Activated T-cell treated with anti-CD3 and anti-CD28 coated beads for 24 hours (primary cell): ENCODE data around the gene CD9.

Experiments used
- DNase-seq: peaks from one replicate; pipeline ENCODE4 v3.0.0-alpha.2; 2020; ENCODE audit warnings: low read depth

The CD9 gene

DNA sequence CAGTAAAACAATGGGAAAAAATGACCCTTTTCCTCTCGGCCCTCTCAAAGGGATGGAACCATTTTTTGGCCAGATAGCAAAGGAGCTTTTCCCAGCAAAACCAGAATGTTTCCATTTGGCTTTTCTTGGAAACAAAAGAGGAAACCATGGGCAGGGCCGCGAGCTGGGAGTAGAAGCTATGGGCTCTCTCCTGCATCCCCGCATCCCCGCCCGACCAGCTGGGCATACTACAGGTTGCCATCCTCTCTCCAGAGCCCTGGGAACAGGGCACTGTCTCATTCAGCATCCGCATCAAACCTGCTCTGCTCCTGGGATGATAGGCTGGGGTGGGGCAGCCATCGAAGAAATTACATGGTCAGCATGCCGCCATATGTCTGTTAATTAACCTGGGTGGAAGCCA is 20.9 kb downstream of the CD9 start:
- no peak for DNase-seq

DNA sequence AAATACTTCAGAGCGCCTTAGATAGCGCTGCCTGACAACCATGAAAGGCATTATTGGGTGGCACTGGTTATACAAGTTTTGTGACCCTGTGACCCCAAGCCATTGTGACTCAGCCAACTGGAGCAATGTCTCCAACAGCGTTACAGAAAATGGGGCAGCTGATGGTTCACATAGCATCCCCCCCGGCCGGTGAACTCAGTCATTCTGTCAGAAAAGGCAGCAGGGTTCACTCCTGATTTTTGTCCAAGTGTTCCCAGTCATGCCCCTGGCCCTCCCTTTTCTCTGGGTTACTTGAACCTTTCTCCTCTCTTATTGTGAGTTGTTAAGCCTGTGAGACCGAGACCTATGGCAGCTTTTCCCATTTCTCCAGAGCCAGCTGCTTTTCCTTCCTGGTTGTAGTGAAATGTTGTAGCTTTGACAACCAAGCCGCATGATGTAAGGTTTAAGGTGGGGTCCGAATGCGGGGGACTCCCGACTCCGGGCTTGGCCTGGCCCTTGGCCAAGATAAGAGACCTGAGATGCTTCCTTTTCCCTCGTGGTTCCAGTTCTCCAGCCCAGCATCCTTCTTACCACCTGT is 22.0 kb downstream of the CD9 start:
- DNase-seq = no peak

DNA sequence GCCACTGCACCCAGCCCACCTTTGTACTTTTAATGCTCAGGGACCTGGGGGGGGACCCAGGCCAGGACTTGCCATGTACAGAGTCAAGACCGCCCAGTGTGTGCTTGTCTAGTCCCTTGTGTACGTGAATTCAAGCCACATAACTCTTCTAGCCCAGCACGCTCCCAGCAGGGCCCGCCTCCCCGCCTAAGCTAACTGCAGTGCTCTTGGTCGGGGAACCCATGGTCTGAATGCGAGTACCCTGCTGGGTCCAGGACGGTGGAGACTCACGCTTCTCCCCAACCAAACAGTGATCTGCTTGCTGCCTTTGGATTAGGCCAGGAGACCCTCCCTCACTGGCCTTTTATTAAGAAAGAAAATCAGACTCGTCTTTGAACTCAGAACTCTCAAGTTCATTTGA is 23.3 kb downstream of the CD9 start:
- no peak for DNase-seq

DNA sequence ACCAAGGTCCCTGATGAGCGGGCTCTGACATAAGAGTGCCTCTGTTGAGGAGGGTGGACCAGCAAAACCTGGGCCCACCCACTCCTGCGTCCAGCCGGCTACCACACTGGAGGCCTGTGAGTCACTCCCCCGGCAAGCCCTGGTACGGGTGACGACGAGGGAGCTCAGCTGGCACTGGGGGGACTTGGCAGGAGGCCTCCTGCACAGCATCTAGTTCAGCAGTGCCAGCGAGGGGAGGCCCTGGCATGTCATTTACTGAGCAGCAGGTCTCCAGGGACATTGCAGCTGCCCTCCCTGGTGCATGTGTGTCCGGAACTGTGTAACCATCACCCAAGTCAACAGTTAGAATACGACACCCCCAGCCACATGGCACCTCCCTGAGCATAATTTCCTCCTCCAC is 24.4 kb downstream of the CD9 start:
- no peak for DNase-seq

DNA sequence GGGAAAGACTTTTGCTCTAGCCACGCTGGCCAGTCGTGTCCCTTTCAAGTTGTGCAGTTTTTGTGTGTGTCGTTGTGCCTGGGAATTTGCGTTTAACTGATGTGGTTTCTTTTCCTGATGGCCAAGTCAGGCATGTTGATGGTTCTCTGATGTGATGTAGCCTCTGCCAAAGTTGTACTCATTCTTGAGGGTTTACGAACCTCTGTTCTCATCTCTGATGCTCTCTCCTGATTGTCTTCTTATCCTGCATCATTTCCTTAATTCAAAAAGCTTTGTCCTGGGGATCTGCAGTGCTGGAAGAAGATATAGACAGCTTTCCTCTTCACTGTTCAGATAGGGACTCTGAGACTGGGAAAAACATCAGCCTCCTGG is 25.4 kb downstream of the CD9 start:
- no peak for DNase-seq

DNA sequence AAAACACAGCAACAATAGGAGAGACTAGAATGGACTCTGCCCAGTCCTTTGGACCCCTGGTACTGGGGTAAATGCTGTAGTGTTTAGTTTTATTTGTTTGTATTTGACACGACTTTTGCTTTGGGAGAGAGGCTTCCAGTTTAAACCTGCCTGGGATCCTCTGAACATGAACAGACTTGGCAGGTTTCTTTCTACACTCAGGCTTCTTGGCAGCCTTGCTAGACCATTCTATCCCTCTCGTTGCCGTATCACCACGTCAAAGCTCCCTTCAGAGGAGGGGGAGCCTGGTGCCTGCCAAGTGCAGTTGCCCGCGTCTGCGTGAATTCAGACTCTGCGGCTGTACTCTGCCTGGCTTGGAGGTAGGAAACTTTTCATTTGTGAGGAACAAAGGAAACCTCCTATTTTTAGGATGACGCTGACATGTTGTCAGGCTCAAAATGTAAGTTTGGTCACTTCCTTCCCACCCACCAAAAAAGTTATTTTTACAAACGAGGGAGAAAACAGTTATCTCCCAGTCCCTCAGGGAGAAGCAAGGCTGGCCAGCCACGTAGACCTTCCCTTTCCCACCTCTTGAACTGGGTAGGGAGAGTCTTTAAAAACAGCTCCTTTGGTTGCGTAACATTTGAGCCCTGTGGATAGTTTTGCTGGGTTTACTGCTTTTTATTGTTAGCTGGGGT is 25.9 kb downstream of the CD9 start:
- no peak for DNase-seq

DNA sequence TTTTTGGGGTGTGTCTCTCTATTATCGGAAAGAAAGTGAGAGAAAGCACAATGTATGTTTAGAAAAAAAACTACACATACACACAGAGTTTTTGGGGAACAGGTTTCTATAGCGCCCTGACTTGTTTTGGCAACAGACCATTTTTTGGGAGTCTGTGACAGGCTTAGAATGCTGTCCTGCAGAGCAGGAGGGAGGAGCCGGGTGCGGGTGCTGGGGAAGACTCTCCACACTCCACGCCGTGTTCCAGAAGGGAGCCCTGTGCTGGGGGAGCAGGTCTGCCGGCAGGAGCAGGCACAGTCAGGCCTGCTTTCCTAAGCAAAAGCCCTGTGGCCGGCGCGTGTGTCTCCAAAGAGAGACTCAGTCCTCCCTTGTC is 26.5 kb downstream of the CD9 start:
- DNase-seq = no peak

DNA sequence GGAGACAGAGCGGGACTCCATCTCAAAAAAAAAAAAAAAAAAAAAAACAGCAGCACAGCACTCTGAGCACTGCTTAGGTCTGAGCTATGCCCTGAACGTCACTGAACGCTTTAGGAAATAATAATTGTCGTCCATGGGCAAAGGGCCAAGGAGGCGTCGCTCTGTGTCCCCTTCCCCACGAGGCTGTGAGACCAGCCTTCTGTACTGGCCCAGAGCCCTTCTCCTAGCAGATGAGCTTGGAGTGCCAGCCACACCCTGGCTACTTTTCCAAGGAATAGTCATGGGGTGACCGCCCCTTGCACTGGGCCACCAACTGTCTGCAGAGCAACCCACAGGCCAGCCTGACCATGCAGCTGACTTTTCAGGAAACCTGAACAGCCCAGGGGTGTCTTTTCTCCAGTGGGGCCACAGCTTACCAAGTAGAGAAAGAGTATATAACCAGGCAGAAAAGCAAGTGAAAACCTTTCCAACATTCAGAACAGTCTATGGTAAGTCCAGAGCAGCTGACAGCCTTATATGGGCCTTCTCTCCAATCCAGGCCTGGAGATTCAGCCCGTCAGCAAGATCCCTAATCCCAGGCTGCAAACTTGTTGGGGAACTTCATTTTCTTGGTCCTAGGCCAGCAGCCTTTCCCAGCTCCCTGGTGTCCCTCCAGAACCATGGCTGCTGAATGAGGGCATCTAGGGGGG is 28.5 kb downstream of the CD9 start:
- DNase-seq = no peak

DNA sequence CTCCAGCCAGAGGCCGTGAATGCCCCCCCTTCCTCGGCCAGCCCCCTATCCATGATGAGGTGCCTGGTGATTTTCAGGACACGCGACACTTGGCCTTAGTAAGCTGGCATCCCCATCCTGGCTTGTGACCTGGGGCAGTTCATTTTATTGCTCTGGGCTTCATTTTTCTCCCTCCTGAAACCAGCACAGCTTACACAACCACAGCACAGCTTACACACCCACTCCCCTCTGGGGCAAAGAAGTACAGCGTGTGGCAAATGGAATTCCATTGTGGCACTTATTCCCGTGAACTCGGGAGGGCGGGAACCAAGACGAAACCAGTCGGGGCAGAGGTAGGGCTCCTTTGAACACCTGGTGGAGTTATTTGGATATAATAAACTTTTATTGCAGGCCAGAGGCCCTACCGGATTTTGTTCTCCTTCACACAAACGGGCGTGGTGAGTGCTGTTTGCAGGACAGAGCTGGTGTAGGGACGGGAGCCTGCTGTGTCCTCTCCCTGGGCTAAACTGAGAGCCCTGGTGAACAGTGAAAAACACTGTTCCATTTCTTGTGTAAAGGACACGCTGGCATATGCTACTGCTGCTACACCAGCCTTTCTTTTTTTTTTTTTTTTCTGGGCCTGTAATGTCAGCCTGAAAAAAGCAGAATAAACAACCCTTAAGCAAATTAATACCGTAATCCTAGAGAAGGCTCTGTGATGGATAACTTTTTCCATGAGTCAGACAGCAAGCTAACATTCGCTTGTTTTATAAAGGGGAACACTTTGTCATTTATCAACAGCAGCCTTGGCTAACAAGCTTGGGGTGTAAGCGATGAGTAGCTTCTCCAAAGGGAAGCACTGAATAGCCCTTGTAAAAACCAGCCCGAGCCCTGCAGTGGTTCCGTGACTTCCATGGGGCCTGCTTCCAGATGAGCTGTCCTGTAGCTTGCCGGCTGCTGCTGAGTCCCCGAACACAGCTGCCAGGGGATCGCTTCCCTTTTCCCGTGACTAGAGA is 29.3 kb downstream of the CD9 start:
- DNase-seq = no peak

DNA sequence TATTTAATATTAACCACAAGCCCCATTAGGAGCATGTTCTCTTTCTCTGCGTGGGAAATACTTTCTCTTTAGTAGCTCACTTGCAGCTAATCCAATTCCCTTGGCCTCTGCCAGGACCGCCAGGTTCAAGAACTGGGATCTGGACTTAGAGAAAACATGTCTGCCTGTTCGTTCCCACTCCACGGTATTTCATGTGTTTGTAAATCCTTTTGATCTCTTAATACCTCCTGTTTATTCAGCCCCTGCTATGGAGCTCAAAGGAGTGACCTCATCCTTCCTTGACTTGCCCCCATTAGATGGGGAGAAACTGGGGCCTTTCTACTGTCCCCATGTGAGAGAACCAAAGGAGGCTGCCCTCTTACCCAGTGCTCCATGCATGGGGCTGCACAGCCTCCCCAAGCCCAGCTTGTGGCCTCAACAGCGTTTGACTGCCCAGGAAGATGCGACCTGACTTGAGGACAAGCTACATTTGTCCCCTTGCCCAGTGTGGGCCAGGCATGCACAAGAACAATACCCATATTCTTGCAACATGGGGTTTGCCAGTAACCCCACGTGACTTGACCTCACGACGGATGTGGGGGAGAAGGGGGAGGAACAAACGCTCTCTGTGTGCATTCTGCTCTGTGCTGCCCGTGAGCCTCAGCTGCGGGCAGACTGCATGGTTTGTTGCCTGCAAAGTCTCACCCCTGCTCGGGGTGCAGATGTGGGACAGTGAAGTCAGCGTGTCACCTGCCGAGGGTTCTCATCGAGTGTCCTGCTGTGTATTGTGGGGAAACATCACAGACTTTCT is 30.3 kb downstream of the CD9 start:
- DNase-seq = peak; percentile 53

DNA sequence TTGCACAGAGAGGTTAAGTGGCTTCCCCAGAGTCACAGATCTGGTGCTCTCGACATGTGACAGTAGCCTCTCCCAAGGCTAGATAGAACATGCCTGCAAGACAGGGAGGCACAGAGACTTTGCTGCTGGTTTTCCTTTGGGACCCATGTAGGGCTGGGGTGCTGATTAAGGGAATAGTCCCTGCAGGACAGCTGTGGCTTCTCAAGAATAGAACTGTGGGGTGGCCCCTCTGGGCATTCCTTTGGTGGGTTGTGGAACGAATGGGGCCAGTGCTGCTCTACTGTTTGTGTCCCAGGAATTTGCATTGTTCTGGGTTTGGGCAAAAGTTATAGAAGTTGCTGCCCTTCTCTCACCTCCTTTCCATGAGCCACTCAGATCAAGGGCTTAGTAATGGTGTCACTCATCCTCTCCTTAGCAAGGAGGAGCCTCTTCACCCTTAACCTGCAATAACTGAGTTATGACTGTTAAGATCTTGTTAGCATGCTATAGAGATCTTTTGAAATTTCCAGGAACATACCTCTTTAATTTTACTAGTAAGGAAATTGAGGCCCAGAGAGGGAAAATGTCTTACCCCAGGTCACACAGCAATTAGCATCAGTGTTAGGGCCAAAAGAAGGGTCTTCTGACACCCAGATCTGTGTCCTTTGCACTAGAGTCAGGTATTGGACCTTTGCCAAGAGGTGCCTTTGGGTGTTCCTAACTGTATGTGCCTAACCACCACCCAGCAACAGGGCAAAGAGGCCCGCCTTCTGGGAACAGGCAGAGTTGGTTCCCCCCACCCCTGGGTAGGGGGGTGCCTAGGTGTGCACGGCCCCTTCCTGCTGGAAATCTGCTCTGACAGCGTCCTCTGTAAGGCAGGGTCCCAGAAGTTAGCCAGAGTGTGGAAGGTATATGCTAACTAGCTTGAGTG is 31.4 kb downstream of the CD9 start:
- no peak for DNase-seq

DNA sequence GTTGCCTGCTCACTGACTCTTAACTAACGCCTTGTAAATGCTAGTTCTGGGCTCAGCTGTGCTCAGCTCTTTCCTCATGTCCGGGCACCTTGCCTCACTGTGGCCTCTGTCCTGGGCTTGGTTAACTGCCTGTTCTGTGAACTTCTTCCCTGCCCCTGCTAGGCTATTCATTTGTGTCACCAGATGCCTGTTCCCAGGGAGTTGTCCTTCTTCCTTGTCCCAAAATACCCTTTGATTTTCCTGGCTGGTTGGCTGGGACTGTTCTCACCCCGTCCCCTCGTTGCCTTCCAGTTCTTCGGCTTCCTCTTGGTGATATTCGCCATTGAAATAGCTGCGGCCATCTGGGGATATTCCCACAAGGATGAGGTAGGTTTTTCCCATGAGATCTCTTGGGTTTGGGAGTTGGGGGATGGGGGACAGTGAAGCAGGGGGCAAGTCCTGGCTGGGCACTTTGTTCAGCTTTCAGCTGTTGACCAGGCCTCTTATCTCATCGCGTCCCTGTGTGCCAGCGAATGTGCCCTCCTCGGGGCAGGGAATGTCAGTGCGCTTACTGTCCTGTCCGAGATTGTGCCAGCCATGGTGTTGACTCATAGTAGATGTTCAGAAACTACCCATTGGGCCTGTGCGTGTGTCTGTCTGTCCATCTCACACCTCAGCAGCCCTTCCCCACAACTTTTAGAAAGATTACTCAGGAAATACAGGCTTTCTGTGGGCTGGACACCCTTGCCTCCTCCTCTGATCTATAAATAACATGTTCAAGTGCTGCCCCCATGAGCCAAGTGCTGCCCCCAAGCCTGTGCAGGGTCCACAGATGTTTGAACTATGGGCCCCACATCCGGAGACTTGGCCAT is 33.1 kb downstream of the CD9 start:
- DNase-seq = no peak

DNA sequence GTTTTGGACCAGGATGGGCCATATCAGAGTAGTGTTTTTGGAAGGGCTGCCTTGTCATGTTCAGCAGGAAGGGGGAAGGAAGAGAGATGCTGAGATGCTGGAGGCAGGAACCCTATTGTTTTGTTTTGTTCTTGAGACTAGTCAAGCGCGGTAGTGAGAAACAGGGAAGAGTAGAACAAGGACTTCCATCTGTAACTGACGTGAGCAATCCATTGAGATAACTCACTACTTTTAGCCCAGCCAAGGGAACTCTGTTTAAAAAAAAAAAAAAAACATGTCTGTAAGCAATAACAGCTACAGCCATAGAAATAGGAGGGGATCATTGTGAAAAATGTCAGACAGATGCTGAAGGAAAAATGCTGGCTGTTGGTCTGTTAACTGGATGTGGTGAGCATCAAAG is 34.0 kb downstream of the CD9 start:
- DNase-seq = no peak

DNA sequence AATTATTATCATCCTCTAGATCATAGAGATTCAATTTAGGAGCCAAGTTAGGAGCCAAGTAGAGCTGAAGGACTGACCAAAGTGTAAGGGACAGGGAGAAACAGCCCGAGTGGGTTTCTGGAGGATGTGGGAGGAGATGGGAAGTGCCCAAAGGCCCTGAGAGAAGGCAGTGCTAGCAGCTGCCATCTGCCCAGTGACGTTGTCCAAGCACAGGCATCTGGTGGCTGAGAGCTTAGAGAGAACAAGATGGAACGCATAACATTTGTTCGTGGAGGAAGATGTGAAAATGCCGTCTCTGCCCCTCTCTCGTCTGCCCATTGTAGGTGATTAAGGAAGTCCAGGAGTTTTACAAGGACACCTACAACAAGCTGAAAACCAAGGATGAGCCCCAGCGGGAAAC is 34.7 kb downstream of the CD9 start:
- no peak for DNase-seq

DNA sequence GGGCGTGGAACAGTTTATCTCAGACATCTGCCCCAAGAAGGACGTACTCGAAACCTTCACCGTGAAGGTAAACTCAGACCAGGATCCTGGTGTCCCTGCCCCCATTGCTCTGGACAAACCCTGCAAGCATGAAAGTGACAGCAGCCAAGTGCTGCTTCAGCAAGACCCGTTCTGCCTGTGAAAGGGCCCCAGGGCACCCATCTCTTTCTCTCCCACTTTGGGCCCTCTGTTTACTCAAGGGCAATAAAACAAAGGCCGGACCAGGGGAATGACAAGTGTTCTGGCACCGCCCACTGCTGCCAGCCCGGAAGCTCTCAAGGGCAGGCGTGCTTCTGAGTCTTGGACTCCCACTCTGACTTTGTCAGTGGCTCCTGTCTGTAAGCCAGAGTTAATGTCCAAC is 35.3 kb downstream of the CD9 start:
- no peak for DNase-seq

DNA sequence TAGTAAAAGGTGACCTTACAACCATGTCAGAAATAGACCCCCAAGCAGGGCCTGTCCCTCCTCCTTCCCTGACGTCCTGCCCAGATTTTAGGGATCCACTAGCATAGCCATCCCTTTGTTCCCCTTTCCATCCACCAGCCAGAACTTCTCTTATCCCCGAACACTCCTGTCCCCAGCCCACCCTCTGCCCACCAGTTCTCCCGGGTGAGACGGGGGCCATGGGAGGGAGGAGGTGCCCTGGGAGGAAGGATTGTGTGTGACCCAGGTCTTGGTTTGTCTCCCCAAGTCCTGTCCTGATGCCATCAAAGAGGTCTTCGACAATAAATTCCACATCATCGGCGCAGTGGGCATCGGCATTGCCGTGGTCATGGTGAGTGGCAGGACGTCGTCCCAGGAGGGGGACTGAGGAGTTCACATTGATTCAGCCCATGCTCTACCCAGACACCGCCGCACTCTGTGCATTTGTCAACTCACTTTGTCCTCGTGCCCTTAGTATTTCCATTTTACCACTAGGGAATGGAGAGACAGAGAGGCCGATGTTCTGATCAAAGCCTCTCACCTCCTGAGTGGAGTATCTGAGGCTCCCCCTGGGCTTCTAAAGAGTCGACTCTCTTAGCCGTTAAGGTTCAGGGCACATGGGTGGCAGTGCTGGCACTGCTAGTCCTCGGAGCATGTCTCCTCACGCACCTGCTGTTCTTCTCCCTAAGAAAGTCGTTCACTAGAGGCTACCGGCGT is 35.9 kb downstream of the CD9 start:
- DNase-seq = no peak

DNA sequence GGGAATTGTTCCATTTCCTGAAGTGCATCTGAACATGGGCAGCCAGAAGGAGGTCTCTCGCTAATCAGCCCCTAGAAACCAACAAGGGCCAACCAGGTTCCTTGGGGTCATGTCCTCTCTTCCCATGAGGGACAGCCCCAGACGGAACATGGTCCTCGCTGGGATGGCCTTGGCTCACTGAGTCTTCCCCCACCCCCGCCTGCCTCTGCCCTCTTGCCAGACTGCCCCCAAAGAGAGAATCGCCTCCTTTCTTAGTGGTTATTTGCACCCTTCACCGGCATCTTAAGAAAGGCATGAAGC is 36.4 kb downstream of the CD9 start:
- DNase-seq = no peak

DNA sequence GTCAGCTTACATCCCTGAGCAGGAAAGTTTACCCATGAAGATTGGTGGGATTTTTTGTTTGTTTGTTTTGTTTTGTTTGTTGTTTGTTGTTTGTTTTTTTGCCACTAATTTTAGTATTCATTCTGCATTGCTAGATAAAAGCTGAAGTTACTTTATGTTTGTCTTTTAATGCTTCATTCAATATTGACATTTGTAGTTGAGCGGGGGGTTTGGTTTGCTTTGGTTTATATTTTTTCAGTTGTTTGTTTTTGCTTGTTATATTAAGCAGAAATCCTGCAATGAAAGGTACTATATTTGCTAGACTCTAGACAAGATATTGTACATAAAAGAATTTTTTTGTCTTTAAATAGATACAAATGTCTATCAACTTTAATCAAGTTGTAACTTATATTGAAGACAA is 37.6 kb downstream of the CD9 start:
- no peak for DNase-seq

DNA sequence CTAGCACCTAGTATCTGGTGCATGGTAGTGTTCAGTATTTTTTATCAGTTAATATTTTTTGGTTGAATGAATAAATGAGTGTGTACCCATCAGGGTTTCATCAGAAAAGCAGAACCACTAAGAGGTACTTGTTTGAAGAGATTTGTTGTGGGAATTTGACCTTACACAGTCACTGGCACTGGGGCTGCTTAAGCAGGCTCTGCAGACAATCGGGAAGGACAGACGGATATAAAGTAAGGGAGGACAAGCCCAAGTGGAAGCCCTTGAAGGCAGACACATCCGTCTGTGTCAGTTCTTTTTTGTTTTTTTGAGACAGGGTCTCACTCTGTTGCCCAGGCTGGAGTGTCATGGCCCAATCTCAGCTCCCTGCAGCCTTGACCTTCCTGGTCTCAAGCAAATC is 38.7 kb downstream of the CD9 start:
- DNase-seq = no peak
